ENCODE data around the gene RPL38. TPM values are rescaled to one million over a fixed set of nuclear protein-coding genes. Genes with fewer than 3 reads are reported as not detected.

Gene RPL38
- total RNA-seq, 6 experiments from 2014 or later: 161 to 313 (median 282) TPM

- TF ChIP-seq POLR2A (IDR thresholded peaks at IDR 0.05) (no peak), CTCF (IDR thresholded peaks at IDR 0.05) (no peak)
- no peaks in the 10 kb centered on the region for H3K9me3 ChIP-seq
- H3K4me3 ChIP-seq: no peak overlapping the region
- intact Hi-C loops (cut with DNase I): no loop called here
- H3K27ac ChIP-seq: no peak overlapping the region
- peak; percentile 61 to 64 (median 62) for ATAC-seq
- WGBS (ENCODE audit: insufficient coverage, low coverage, low lambda C conversion rate, missing lambda C conversion rate): 24% methylated on average over 2 of the region's 2 CpGs
- DNase-seq: no peak
- H3K4me1 ChIP-seq: peaks cover 0 to 6% (median 3%) of the 10 kb centered on the region in 4 donors
- H3K36me3 ChIP-seq: no peaks in the 10 kb centered on the region
- no peaks in the 10 kb centered on the region for H3K27me3 ChIP-seq
Observed at GRCh38 chr17:74190154-74190553, 13.3 kb upstream of the RPL38 start.

GRCh38 chr17:74190807-74191406 lies 12.6 kb upstream of the RPL38 start:
- peak in 1 of 4 donors; percentile 27 for ATAC-seq

GRCh38 chr17:74192950-74193781 lies 10.3 kb upstream of the RPL38 start:
- H3K27ac ChIP-seq: peak overlapping the region in 1 of 3 donors; percentile 14

More at GRCh38 chr17:74190807-74191406, 12.6 kb upstream of the RPL38 start:
- Histone ChIP-seq H3K27me3 (no peaks in the 10 kb centered on the region), H3K4me1 (peaks cover 0 to 6% (median 3%) of the 10 kb centered on the region in 4 donors), H3K9me3 (no peaks in the 10 kb centered on the region), H3K4me3 (no peak overlapping the region), H3K27ac (no peak overlapping the region), H3K36me3 (no peaks in the 10 kb centered on the region)
- no peak for DNase-seq
- intact Hi-C loops (cut with DNase I): no loop called here
- TF ChIP-seq POLR2A (IDR thresholded peaks at IDR 0.05): no peak
- WGBS (ENCODE audit: insufficient coverage, low coverage, low lambda C conversion rate, missing lambda C conversion rate): 59% methylated on average over 4 of the region's 6 CpGs

GRCh38 chr17:74194682-74195081 lies 8.8 kb upstream of the RPL38 start:
- H3K4me1 ChIP-seq: peaks cover 0 to 11% (median 3%) of the 10 kb centered on the region in 4 donors
- ATAC-seq (no peak), DNase-seq (no peak)
- H3K27me3 ChIP-seq: no peaks in the 10 kb centered on the region
- H3K36me3 ChIP-seq: no peaks in the 10 kb centered on the region
- no peak for TF ChIP-seq CTCF (IDR thresholded peaks at IDR 0.05)
- TF ChIP-seq POLR2A (IDR thresholded peaks at IDR 0.05): no peak
- no peak overlapping the region for H3K27ac ChIP-seq
- no peak overlapping the region for H3K4me3 ChIP-seq
- WGBS (ENCODE audit: insufficient coverage, low coverage, low lambda C conversion rate, missing lambda C conversion rate): 69% methylated on average over 5 of the region's 9 CpGs
- intact Hi-C loops (cut with DNase I): no loop called here
- no peaks in the 10 kb centered on the region for H3K9me3 ChIP-seq

More at GRCh38 chr17:74192950-74193781, 10.3 kb upstream of the RPL38 start:
- ATAC-seq (peak; percentile 78 to 89 (median 84)), DNase-seq (peak; percentile 54 to 72 (median 70))
- intact Hi-C loops (cut with DNase I): no loop called here
- H3K4me1 ChIP-seq: peaks cover 0 to 6% (median 3%) of the 10 kb centered on the region in 4 donors
- 19% methylated on average over 8 of the region's 12 CpGs for WGBS (ENCODE audit: insufficient coverage, low coverage, low lambda C conversion rate, missing lambda C conversion rate)
- H3K27me3 ChIP-seq: no peaks in the 10 kb centered on the region
- H3K4me3 ChIP-seq: no peak overlapping the region
- no peaks in the 10 kb centered on the region for H3K9me3 ChIP-seq
- H3K36me3 ChIP-seq: no peaks in the 10 kb centered on the region
- TF ChIP-seq CTCF (IDR thresholded peaks at IDR 0.05) (no peak), POLR2A (IDR thresholded peaks at IDR 0.05) (no peak)

Data from right lobe of liver (tissue), 6 donors.